DND-41 (cell line): Measurements from ENCODE around the gene TBC1D5.

ENCODE experiments used
- EZH2 ChIP-seq: IDR thresholded peaks from 3 replicates; pipeline ENCODE4 v1.6.1; 2012; ENCODE audit warnings: borderline replicate concordance, low read depth, mild to moderate bottlenecking, moderate library complexity, low read length, inconsistent platforms; ENCODE audit not compliant: severe bottlenecking
- TF ChIP-seq, protein P1 (sequence below): IDR thresholded peaks from 2 replicates; pipeline ENCODE4 v1.5.1; 2012; ENCODE audit warnings: borderline replicate concordance, low read length, moderate library complexity, mild to moderate bottlenecking; ENCODE audit not compliant: poor library complexity, severe bottlenecking; ENCODE audit errors: extremely low read depth

GRCh38 chr3:17479681-17480405 lies 262.6 kb downstream of the TBC1D5 start:
- TF ChIP-seq, protein P1, sequence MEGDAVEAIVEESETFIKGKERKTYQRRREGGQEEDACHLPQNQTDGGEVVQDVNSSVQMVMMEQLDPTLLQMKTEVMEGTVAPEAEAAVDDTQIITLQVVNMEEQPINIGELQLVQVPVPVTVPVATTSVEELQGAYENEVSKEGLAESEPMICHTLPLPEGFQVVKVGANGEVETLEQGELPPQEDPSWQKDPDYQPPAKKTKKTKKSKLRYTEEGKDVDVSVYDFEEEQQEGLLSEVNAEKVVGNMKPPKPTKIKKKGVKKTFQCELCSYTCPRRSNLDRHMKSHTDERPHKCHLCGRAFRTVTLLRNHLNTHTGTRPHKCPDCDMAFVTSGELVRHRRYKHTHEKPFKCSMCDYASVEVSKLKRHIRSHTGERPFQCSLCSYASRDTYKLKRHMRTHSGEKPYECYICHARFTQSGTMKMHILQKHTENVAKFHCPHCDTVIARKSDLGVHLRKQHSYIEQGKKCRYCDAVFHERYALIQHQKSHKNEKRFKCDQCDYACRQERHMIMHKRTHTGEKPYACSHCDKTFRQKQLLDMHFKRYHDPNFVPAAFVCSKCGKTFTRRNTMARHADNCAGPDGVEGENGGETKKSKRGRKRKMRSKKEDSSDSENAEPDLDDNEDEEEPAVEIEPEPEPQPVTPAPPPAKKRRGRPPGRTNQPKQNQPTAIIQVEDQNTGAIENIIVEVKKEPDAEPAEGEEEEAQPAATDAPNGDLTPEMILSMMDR, result no peak
- no peak for TF ChIP-seq EZH2
